ENCODE results near the gene RAI14.

The RAI14 gene

DNA sequence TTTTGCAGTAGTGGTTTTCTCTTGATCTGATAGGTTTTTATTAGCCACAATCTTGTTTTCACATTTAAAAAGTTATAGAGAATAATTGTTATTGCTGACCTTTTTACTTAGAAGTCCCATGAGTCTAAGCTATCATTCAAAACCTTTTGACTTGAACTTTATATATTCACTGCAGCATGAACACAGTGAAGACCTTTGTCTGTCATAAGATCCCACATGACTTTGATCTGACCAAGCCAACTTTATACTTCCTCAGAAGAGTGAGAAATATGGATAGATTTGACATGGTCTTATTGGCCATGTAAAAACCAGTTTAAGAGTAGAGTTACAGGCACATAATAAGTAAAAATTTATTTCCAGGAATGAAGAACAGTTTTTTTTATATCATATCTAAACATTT lies 225.1 kb downstream of the RAI14 start:
- H4K20me1 ChIP-seq (ENCODE audit: insufficient read depth, low read length) = no peaks in the 10 kb centered on the region
- no peaks in the 10 kb centered on the region for H3K4me1 ChIP-seq (ENCODE audit: low read length)
- H2AFZ ChIP-seq (ENCODE audit: low read length) = no peak overlapping the region
- H3K27me3 ChIP-seq (replicated peaks; ENCODE audit: insufficient read depth, low read length) = no peaks in the 10 kb centered on the region
- H3K27ac ChIP-seq (ENCODE audit: low read length) = no peak overlapping the region
- H3K36me3 ChIP-seq (replicated peaks; ENCODE audit: insufficient read depth, low read length) = no peaks in the 10 kb centered on the region
- H3K9ac ChIP-seq (ENCODE audit: low read length) = no peak overlapping the region
- H3K4me3 ChIP-seq (ENCODE audit: low read length) = no peak overlapping the region
- no peak overlapping the region for H3K4me2 ChIP-seq (ENCODE audit: low read depth, low read length)
- no peaks in the 10 kb centered on the region for H3K9me3 ChIP-seq (replicated peaks; ENCODE audit: insufficient read depth, low read length)
- no peaks in the 10 kb centered on the region for H3F3A ChIP-seq (ENCODE audit: insufficient read depth, low read length)
- TF ChIP-seq, protein P1, sequence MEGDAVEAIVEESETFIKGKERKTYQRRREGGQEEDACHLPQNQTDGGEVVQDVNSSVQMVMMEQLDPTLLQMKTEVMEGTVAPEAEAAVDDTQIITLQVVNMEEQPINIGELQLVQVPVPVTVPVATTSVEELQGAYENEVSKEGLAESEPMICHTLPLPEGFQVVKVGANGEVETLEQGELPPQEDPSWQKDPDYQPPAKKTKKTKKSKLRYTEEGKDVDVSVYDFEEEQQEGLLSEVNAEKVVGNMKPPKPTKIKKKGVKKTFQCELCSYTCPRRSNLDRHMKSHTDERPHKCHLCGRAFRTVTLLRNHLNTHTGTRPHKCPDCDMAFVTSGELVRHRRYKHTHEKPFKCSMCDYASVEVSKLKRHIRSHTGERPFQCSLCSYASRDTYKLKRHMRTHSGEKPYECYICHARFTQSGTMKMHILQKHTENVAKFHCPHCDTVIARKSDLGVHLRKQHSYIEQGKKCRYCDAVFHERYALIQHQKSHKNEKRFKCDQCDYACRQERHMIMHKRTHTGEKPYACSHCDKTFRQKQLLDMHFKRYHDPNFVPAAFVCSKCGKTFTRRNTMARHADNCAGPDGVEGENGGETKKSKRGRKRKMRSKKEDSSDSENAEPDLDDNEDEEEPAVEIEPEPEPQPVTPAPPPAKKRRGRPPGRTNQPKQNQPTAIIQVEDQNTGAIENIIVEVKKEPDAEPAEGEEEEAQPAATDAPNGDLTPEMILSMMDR (IDR thresholded peaks at IDR 0.05; ENCODE audit: low read length) = no peak
- TF ChIP-seq EZH2 (optimal IDR thresholded peaks at IDR 0.05; ENCODE audit: low read depth, low read length) = no peak
- no peak for TF ChIP-seq EZH2phosphoT487 (IDR thresholded peaks at IDR 0.05; ENCODE audit: low read length)
- DNase-seq = no peak
- no peaks in the 10 kb centered on the region for H3K9me2 ChIP-seq (replicated peaks; ENCODE audit: insufficient read depth, low read length)
- no peaks in the 10 kb centered on the region for H3K79me2 ChIP-seq (ENCODE audit: low read length)

Measured in MM.1S (cell line).